ENCODE data around the gene PCBP3.
A peak's percentile ranks its signal among the peaks of the same experiment; 100 is the strongest.

The PCBP3 gene

DNA sequence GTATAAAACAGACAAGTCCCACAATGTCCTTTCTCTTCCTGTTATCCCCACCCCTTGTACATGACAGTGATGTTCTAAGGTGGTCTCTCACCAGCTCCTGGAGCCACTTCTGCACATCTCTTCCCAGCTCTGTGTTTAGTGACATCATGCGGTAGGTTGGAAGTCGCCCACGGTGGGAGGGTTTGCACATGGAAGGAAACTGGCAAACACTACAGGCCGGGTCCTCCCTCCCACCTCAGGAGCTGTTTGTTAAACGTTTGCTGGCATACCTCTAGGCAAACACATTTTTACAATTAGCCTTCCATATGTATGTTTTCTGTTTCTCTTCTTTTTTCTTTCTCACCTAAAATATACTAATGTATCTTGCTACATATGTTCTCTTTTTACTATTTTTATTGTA is 107.4 kb downstream of the PCBP3 start:
- DNase-seq = no peak

DNA sequence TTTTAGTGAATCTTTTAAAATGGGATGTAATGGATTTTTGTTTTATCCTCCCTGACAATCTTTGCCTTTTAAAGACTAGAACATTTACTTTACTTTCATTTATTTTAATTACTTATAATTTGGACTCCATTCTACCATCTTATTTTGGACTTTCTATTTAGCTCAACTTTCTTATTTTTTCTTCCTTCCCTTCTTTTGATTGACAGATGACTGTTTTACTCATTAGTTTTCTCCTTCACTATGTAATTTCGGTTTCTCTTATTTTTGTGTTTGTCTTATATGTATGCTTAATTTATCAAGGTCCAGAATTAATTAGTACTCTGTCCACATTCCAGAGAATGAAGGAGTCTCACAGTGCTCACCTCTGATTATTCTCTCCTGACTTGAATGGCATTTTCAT is 109.9 kb downstream of the PCBP3 start:
- DNase-seq = no peak

DNA sequence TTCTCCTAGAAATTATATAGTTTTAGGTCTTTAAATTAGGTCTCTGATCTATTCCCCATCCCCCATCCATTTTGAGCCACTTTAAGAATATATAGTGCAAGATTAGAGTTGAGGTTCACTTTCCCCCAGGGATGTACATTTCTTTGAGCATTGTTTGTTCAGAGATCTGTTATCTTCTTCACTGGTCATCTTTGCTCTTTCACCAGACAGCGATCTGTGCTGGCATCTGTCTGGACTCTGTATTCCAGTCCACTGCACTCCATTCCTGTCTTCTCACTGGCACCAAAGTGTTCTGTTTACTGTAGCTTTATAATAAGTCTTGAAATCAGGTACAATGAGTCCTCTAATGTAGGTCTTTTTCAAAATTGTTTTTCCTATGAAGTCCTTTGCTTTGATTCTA is 112.5 kb downstream of the PCBP3 start:
- DNase-seq = no peak

DNA sequence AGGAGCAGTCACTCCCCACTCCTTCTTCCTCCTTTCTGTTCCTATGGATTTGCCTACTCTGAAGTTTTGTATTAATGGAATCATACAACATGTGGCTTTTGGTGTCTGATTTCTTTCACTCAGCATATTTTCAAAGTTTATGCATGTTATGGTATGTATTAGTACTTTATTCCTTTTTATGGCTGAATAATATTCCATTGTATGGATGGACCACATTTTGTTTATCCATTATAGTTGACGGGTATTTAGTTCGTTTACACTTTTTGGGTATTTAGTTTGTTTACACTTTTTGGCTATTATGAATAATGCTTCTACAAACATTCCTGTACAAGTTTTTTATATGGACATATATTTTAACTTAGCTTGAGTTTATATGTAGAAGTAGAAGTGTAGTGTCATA is 113.1 kb downstream of the PCBP3 start:
- DNase-seq = no peak

DNA sequence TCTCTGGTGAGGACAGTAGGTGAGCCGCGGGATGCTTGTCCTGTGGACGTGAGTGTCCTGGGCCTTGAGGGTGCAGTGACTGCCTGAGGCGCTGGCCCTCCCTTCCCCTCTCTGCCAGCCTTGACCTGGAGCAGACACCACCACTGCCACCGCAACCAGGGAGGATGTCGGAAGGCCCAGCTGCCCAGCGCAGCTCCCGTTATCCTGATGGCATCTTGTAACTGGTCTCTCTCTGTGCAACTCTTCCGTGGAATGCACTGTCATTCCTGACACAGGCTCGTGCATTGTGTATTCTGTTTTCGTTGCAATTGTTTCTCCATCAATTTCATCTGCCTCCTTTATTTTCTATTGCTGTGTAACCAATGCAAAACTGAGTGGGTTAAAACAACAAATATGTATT is 118.2 kb downstream of the PCBP3 start:
- no peak for DNase-seq

DNA sequence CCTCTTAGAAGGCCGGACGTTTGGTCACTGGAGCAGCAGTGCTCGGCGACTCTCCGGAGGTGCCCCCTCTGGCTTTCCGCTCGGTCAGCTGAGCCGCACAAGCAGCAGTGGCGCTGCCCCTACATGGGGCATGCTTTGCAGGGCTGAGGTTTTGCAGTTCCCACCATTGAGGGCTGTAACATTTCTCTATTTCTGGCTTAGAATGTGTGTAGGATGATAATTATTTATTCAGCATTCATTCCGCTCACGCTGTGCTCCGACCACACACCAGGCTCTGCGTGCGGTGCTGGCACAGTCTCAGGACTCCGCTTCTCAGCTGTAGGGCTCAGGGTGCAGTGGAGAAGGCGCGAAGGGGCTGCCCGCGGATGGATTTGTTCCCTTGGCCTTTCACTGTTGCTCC is 119.5 kb downstream of the PCBP3 start:
- peak in 2 of 56 donors; percentile 14 to 27 for DNase-seq

DNA sequence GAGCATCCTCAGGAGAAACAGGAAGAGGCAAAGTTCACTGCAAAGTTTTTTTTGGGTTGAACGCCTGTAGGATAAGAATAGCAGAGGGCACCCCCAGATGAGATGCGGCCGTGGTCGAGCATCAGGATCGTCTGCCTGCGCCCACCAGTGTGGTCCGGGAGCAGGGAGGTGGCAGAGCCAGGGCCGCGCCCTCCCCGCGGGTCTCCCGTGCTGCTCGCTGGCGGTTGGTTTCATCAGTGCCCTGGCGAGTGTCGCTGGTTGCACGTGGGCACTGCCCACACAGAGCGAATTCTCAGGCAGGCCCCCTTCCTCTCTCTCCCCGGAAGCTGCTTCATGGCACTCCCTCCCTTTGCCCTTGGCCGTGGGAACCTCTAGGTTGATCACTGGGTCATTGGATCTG is 120.0 kb downstream of the PCBP3 start:
- DNase-seq = no peak

DNA sequence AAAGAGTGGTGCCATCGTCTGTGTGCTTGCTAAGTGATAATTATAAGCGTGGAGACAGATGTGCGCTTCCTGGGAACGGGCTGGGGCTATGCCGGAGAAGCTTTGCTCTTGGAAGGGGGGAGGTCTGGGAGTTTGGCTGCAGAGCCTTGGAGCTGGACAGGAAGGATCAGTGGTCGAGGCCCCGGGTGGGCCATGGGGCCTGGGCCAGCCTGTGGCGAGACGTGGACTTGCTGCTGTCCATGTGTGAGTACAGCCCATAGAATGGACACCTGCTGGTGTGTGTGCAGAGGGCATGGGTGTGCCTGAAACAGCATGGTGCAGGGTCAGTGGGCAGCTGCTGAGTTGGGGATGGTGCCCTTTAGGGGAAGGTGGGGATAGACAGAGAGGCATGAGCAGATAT is 121.3 kb downstream of the PCBP3 start:
- DNase-seq = no peak

DNA sequence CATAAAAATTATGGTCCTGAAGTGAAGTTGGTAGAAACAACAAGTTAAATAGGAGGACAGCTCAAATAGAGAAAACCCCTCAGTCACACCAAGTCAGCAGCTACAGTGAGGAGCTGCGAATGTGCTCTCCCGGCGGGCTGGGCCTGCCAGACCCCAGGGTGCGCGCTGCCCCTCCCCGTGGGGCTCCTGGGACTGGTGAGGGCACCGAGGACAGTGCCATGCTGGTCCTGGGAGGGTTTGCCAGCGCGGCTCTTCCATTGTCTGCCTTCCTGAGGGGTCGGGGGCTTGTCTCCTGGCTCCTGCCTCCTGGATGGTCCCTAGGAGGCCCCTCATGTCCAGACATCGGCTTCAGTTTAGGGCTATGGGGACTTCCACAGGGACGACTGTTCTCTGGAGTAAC is 121.8 kb downstream of the PCBP3 start:
- no peak for DNase-seq

DNA sequence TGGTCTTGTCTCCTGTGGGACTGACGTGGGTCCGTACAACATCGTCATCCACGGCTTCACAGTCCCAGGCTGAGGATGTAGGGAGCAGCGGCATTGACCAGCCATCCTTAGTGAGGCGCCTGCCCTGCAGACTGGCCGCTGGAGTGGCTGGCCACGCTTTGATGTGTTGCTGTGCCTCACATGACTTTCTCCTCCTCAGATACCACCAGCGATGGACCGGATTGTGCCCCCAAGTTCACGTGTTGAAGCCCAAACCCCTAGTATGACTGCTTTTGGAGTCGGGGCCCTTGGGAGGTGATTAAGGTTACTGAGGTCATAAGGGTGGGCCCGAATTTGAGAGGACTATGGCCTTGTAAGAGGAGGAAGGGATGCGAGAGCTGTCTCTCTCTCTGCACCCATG is 122.5 kb downstream of the PCBP3 start:
- no peak for DNase-seq

DNA sequence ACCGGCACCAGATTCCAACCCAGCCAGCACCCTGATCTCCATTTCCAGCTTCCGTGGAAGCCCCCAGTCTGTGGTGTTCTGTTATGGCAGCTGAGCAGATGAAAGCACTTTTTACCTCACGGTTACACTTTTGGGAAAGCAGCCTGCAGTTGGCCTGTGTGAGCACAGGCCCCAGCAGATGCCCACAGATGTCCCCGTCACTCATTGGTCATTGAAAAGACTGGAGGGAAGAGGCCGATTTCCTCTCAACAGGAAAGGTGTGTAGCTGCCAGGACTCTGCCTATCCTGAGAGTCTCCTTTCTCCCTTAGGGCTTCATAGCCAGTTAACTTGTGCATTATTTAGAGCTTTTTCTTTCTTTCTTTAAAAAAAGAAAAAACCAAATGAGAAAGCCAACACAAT is 123.0 kb downstream of the PCBP3 start:
- no peak for DNase-seq

DNA sequence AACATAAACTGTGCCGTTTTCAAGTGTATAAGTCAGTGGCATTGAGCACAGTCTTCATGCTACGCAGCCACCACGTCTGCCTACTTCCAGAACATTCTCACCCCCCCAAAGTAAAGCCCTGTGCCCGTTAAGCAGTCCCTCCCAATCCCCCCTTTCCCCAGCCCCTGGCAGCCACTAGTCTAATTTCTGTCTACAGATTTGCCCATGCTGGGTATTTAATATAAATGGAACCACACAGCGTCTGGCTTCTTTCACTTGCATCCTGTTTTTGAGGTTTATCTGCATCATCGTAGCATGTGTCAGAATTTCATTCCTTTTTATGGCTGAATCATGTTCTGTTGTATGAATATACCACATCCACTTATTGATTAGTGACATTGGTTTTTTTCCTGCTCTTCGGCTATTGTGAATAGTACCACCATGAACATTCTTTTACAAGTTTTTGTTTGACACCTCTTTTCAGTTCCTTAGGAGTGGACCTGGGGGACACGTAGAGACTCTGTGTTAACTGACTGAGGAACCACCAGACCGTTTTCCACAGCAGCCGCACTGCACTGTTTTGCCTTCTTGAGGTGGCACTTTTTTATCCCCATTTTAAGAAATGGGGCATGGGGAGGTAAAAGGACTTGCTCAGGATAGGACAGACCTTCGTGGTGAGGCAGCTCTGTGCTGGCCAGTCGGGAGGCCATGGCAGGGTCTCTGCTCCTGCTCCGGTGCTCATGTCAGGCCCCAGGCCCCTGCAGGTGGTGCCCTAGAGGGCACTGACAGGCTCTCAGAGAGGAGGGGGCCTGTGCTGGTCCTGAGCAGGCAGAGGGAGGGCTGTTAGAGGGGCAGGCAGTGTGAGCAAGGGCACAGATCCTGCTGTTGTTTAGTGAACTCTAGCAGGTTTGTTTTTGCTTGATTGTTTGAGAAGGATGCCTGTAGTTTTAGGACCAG is 123.8 kb downstream of the PCBP3 start:
- DNase-seq = no peak

DNA sequence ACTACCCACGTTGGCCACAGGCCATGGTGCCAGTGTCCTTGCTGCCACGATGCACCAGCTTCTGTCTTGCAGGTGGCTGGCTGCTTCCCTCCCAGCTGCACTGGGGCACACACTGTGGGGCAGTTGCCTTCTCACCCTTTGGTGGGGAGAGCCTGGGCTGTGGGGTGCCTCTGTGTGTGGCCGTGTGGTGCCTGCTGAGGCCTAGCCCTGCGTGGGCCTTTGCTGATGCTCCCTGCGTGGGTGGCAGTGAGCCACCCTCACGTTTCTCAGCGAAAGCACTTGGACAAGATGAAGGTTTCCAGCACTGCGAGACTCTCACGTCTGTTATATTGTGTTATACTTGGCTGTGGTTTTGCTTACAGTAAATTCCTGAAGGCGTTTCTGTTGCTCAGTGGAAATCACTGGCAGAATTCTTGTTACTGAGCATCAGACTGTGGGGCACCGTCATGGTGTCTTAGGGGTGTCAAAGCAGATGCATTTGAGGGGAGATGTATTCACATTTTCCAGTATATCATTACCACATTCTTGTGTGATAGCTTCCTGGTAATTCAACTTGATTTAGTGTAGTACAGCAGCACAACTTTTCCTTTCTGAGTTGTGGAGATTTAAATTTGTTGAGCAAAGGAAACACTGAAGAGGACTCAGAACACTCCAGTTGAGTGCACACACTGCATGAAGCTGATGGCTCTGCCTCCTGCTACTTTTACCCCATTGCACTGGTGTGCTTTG is 124.7 kb downstream of the PCBP3 start:
- DNase-seq = no peak

DNA sequence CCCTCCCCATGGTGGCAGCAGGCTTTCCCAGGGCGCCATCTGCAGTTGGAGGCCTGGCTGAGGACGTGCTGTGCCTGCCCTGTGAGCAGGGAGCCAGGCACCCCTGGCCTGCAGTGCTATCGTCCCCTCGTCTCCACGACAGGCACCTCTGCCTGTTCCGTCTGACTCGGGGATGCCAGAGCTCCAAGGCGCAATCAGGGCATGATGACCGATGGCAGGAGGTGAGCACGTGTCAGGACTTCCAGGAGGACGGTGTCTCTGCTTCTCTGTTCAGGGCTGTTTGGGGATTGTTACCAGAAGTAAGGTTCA is 125.2 kb downstream of the PCBP3 start:
- DNase-seq = no peak

DNA sequence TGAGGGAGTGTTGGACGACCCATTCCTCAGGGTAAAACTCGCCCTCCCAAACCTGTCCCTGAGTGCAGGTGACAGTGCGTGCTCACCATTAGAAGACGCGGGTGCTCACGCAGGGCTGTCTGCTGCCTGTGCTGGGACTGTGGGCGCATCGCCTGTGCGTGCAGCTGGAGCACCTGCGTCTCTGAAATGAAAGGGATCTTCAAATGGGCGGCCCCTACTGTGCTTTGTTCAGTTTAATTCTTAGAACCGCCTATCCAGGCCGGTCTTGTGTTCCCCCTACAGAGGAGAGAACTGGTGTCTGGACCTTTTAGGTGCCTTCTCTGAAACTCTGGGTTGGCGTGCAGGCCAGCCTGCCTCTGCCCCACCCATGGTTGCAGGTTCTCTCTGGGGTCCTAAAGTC is 125.8 kb downstream of the PCBP3 start:
- DNase-seq = no peak

DNA sequence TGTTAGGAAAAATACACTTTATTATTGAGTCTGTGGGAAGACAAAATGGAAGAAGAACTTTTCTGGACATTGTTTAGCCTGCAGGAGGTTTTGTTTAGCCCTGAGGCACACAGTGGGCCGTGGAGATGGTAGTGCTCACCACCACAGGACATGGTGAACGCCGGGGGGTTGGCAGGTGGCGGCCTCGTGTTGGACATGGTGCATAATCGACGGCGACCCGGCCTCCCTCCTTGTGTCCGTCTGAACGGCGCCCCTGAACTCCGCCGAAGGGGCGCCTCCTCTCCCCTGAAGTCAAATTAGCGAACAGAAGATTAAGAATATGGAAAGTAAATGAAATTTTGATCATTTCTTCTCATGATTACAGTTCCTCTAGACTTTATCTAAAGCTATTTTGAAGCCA is 126.4 kb downstream of the PCBP3 start:
- no peak for DNase-seq

DNA sequence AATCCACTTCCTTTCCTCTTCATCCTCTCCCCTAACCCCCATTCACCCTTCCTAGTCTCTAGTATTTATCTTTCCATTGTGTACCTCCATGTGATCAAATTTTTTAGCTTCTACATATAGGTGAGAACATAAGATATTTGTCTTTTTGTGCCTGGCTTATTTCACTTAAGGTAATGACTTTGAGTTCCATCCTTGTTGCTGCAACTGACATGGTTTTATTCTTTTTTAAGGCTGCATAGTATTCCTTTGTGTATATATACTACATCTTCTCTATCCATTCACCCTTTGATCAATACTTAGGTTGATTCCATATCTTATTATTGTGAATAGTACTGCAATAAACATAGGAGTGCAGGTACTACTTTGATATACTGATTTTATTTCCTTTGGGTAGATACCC is 128.7 kb downstream of the PCBP3 start:
- DNase-seq = no peak

DNA sequence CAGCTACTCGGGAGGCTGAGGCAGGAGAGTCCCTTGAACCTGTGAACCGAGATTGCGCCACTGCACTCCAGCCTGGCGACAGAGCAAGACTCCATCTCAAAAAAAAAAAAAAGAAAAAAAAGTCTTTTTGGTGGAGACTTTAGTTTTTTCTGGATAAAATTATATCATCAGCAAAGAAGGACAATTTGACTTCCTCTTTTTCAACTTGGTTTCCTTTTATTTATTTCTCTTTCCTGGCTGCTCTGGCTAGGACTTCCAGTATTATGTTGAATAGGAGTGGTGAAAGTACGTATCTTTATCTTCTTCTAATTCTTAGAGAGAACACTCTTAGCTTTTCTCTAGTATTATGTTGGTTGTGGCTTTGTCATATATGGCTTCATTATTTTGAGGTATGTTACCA is 130.8 kb downstream of the PCBP3 start:
- no peak for DNase-seq

DNA sequence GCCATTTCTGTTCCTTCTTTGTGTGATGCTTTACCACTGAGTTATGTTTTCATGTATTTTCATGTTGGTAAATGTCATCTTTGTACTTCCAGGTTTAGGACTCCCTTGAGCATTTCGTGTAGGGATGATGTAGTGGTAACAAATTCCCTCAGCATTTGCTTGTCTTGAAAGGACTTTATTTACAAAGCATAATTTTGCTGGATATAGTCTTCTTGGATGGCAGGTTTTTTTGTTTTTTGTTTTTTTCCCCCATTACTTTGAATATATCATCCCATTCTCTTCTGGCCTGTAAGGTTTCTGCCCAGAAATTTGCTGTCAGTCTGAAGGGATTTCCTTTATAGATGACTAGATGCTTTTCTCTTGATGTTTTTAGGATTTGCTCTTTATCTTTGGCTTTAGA is 133.4 kb downstream of the PCBP3 start:
- DNase-seq = no peak

DNA sequence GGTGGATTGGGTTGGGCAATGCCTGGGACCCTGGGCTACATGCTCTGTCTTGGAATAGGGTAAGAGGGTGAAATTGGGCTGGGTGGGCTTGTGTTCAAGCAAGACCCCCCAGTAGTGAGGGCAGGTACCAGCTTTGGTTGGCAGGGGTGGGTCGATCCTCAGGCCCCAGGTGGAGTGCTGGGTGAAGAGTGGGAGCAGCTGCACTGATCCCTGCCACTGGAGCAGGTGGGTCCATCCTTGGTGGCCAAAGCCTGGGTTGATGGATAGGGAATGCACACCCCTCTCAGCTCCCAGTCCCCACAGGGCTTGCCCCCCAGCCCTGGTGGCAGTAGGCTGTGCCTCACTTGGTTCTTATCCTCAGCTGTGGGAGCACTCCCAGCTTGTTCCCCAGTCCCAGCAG is 135.2 kb downstream of the PCBP3 start:
- DNase-seq = no peak

DNA sequence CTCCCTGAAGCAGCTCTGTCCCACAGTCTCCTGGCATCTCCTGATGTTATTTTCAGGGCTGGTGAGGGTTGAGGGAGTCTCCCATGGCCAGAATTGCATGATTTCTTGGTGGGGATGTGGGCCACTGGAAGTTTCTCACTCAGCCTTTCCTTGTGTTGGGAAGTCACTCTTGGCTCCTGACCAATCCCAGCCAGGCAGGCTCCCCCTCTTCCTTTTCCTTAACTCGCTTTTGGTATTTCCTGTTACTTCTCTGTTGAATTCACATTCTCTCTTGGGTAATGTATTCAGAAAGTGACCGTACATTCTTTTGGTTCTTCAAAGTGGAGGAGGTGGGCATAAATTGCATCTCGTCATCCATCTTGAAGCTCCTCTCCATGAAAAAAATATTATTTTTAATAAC is 135.7 kb downstream of the PCBP3 start:
- DNase-seq = no peak

DNA sequence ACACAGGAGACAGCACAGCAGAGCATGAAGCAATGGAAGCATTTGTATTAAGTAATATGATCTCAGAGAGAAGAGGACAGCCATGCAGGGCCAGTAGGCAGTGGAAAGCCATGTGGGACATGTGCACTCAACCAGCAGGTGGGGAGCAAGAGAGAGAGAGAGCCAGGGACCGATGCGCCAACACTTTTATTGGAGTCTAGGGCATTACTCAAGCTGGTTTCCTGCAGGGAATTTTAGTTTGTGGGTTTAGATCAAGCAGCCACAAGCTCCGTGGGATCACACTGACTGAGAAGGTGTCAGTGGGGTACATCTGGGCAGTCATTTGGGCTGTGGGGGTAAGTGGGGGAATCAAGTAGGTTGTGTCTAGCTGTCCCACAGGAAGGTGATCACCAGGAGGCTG is 137.1 kb downstream of the PCBP3 start:
- DNase-seq = no peak

DNA sequence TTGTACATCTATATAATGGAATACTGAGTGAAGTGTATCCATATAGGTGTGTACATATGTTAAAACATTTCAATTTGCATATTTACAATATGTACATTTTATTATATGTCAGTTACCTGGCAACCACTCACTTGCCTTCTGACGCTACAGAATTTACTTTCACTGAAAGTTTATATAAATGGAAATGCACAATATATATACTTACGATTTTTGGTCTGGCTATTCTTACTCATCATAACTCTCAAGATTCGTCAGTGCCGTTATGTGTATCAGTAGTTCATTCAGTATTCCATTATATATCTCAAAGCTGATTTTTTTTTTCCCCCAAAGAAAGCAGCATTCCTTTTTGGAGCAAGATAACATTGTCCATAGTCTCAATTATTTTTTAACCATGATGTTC is 138.2 kb downstream of the PCBP3 start:
- no peak for DNase-seq
